ENCODE measurements around the gene CMIP.

DNA sequence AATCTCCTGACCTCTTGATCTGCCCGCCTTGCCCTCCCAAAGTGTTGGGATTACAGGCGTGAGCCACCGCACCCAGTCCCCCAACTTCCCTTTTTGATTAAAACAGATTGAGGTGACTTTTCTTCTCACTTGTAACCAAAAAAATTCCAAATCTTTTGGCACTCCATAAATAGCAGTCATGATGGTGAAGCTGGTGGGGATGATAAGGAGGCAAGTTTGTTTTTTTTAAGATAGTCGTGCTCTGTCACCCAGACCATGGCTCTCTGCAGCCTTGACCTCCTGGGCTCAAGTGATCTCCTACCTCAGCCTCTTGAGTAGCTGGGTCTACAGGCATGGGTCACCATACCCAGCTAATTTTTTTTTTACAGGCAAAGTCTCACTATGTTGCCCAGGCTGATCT is 299.8 kb downstream of the CMIP start:
- TF ChIP-seq, protein P1, sequence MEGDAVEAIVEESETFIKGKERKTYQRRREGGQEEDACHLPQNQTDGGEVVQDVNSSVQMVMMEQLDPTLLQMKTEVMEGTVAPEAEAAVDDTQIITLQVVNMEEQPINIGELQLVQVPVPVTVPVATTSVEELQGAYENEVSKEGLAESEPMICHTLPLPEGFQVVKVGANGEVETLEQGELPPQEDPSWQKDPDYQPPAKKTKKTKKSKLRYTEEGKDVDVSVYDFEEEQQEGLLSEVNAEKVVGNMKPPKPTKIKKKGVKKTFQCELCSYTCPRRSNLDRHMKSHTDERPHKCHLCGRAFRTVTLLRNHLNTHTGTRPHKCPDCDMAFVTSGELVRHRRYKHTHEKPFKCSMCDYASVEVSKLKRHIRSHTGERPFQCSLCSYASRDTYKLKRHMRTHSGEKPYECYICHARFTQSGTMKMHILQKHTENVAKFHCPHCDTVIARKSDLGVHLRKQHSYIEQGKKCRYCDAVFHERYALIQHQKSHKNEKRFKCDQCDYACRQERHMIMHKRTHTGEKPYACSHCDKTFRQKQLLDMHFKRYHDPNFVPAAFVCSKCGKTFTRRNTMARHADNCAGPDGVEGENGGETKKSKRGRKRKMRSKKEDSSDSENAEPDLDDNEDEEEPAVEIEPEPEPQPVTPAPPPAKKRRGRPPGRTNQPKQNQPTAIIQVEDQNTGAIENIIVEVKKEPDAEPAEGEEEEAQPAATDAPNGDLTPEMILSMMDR (IDR thresholded peaks at IDR 0.05), result no peak
- TF ChIP-seq POLR2A (IDR thresholded peaks at IDR 0.05) (no peak), EP300 (IDR thresholded peaks at IDR 0.05) (no peak)
